Hepatocyte (in vitro differentiated cells): ENCODE measurements around the gene GALNT3. TPM values are rescaled to one million over a fixed set of nuclear protein-coding genes. Genes with fewer than 3 reads are reported as not detected.

Experiments
- DNase-seq: peaks from one replicate; pipeline ENCODE4 v3.0.0-alpha.2; 2016; ENCODE audit warnings: low spot score
- H2AFZ ChIP-seq: fragments of 200-600 bp; sonication (generic); 2 replicates; pipeline ENCODE4 v1.6.0; 2016; ENCODE audit warnings: antibody characterized with exemption, mild to moderate bottlenecking
- H3K27ac ChIP-seq: fragments of 200-600 bp; sonication (generic); 2 replicates; pipeline ENCODE4 v1.5.1; 2016; ENCODE audit warnings: mild to moderate bottlenecking
- H3K27me3 ChIP-seq: fragments of 200-600 bp; sonication (generic); 2 replicates; pipeline ENCODE4 v1.6.1; 2016
- H3K36me3 ChIP-seq: fragments of 200-600 bp; sonication (generic); replicated peaks from 2 replicates; pipeline ENCODE4 v1.5.1; 2016; ENCODE audit warnings: low read depth; ENCODE audit not compliant: insufficient read depth
- H3K4me1 ChIP-seq: fragments of 200-600 bp; sonication (generic); 2 replicates; pipeline ENCODE4 v1.5.1; 2016; ENCODE audit warnings: mild to moderate bottlenecking, moderate library complexity; ENCODE audit not compliant: insufficient read depth
- H3K4me2 ChIP-seq: fragments of 200-600 bp; sonication (generic); 2 replicates; pipeline ENCODE4 v1.6.0; 2016
- H3K4me3 ChIP-seq: fragments of 200-600 bp; sonication (generic); 2 replicates; pipeline ENCODE4 v1.5.1; 2016; ENCODE audit warnings: mild to moderate bottlenecking
- H3K79me2 ChIP-seq: fragments of 200-600 bp; sonication (generic); 2 replicates; pipeline ENCODE4 v1.6.0; 2017; ENCODE audit warnings: mild to moderate bottlenecking
- H3K9me2 ChIP-seq: fragments of 200-600 bp; sonication (generic); replicated peaks from 2 replicates; pipeline ENCODE4 v1.6.0; 2017; ENCODE audit warnings: mild to moderate bottlenecking; ENCODE audit not compliant: insufficient read depth
- H3K9me3 ChIP-seq: fragments of 200-600 bp; sonication (generic); 2 replicates; pipeline ENCODE4 v1.5.1; 2016; ENCODE audit warnings: low read depth, mild to moderate bottlenecking
- H4K20me1 ChIP-seq: fragments of 200-600 bp; sonication (generic); 2 replicates; pipeline ENCODE4 v1.6.0; 2016; ENCODE audit warnings: mild to moderate bottlenecking; ENCODE audit not compliant: insufficient read depth, poor library complexity, severe bottlenecking
- EZH2 ChIP-seq: fragments of 200-600 bp; sonication (generic); IDR thresholded peaks from 2 replicates; pipeline ENCODE4 v1.6.1; 2016; ENCODE audit warnings: antibody characterized with exemption, mild to moderate bottlenecking, borderline replicate concordance
- EZH2phosphoT487 ChIP-seq: fragments of 200-600 bp; sonication (generic); IDR thresholded peaks from one replicate; pipeline ENCODE4 v1.6.1; 2018; ENCODE audit warnings: antibody characterized with exemption, mild to moderate bottlenecking, low read depth, moderate library complexity; ENCODE audit not compliant: unreplicated experiment, severe bottlenecking
- WGBS: methylation state at CpG from one replicate; pipeline ENCODE4 v1.1.6; 2016; ENCODE audit warnings: low lambda C conversion rate; ENCODE audit errors: missing lambda C conversion rate; 5-methylcytosine and 5-hydroxymethylcytosine counted together
- polyA plus RNA-seq: library from polyadenylated mRNA; unstranded; fragments of >200 nt; fragmentation: Nextera tagmentation; extraction: Ambion mirVana; gene quantifications from 2 replicates; pipeline ENCODE4 v1.2.1, GENCODE V29; 2016
- total RNA-seq: library from RNA; depleted of rRNA; stranded (reverse); fragments of >200 nt; gene quantifications from 2 replicates; pipeline ENCODE4 v1.2.3, GENCODE V29; 2014
- TF ChIP-seq, protein P1 (sequence below): fragments of 200-600 bp; sonication (generic); IDR thresholded peaks from 2 replicates; pipeline ENCODE4 v1.5.1; 2016; ENCODE audit warnings: antibody characterized with exemption, mild to moderate bottlenecking; ENCODE audit not compliant: poor library complexity

GALNT3 gene
- total and polyA plus RNA-seq, 2 experiments from 2014 or later: 21.5 to 48.1 TPM

- Histone ChIP-seq H3K4me3 (no peak overlapping the region), H4K20me1 (no peaks in the 10 kb centered on the region), H3K27me3 (no peaks in the 10 kb centered on the region), H3K9me3 (no peaks in the 10 kb centered on the region), H3K9me2 (no peaks in the 10 kb centered on the region), H3K79me2 (no peaks in the 10 kb centered on the region), H3K27ac (no peak overlapping the region), H3K36me3 (no peaks in the 10 kb centered on the region), H2AFZ (no peak overlapping the region), H3K4me2 (no peak overlapping the region), H3K4me1 (peaks cover 4% of the 10 kb centered on the region)
- TF ChIP-seq EZH2 (no peak), EZH2phosphoT487 (no peak)
- TF ChIP-seq, protein P1, sequence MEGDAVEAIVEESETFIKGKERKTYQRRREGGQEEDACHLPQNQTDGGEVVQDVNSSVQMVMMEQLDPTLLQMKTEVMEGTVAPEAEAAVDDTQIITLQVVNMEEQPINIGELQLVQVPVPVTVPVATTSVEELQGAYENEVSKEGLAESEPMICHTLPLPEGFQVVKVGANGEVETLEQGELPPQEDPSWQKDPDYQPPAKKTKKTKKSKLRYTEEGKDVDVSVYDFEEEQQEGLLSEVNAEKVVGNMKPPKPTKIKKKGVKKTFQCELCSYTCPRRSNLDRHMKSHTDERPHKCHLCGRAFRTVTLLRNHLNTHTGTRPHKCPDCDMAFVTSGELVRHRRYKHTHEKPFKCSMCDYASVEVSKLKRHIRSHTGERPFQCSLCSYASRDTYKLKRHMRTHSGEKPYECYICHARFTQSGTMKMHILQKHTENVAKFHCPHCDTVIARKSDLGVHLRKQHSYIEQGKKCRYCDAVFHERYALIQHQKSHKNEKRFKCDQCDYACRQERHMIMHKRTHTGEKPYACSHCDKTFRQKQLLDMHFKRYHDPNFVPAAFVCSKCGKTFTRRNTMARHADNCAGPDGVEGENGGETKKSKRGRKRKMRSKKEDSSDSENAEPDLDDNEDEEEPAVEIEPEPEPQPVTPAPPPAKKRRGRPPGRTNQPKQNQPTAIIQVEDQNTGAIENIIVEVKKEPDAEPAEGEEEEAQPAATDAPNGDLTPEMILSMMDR: no peak
- WGBS: 84% methylated on average over 1 of the region's 1 CpG
- DNase-seq: no peak
Observed at GRCh38 chr2:165827921-165828276, 33.9 kb upstream of the GALNT3 start.

GRCh38 chr2:165827016-165827920, 33.2 kb upstream of the GALNT3 start:
- Histone ChIP-seq H3K9me3 (no peaks in the 10 kb centered on the region), H2AFZ (no peak overlapping the region), H3K27ac (no peak overlapping the region), H3K79me2 (no peaks in the 10 kb centered on the region), H3K4me1 (peaks cover 4% of the 10 kb centered on the region), H3K27me3 (no peaks in the 10 kb centered on the region), H4K20me1 (no peaks in the 10 kb centered on the region), H3K9me2 (no peaks in the 10 kb centered on the region), H3K4me2 (no peak overlapping the region), H3K4me3 (no peak overlapping the region), H3K36me3 (no peaks in the 10 kb centered on the region)
- no peak for DNase-seq
- TF ChIP-seq, protein P1: no peak
- 61% methylated on average over 3 of the region's 3 CpGs for WGBS

DNA sequence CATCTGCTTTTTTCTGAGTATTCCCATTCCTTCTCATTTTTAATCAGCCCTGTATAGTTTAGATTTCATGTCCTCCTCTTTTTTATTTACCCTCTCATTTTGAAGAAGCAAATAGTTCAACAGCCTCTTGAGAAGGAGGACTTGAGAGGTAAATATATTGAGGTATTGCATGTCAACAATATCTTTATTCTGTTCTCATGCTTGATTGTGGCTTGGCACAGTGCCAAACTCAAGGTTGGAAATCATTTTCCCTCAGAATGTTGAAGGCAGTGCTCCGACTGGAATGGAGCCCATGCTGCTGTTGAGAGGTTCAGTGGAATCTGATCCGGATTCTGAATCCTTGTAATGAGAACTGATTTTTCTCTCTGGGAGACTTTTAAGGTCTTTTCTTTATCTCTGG, 31.0 kb upstream of the GALNT3 start:
- no peaks in the 10 kb centered on the region for H3K9me3 ChIP-seq
- no peak for TF ChIP-seq EZH2
- H3K9me2 ChIP-seq: no peaks in the 10 kb centered on the region
- no peak overlapping the region for H2AFZ ChIP-seq
- no peaks in the 10 kb centered on the region for H4K20me1 ChIP-seq
- H3K27ac ChIP-seq: no peak overlapping the region
- H3K36me3 ChIP-seq: no peaks in the 10 kb centered on the region
- peak; percentile 8 for DNase-seq
- H3K79me2 ChIP-seq: no peaks in the 10 kb centered on the region
- H3K4me3 ChIP-seq: no peak overlapping the region
- peaks cover 7% of the 10 kb centered on the region for H3K4me1 ChIP-seq
- H3K4me2 ChIP-seq: no peak overlapping the region
- no peaks in the 10 kb centered on the region for H3K27me3 ChIP-seq
- WGBS: 43% methylated on average over 2 of the region's 2 CpGs

DNA sequence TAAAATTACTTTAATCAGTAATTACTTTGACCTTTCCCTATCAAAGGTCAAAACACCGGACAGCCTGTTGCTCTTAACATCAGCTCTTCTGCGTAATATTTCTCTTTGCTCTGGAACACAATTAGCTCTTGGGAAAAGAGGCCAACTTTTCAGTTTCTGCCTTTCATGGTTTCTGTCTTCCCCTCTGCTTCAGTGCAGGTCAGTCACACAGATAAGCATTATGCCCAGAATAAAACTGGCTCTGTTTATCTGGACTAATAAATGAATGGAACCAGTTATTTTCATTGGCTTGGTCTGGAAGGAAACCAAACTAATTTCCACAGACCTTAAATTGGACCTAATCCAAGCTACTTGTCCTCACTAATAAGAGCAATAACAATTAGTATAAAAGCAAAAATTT, 26.2 kb upstream of the GALNT3 start:
- DNase-seq: no peak
- H3K27ac ChIP-seq: no peak overlapping the region

More for the DNA sequence above, 26.2 kb upstream of the GALNT3 start:
- WGBS: 42% methylated on average over 2 of the region's 2 CpGs
- no peak for TF ChIP-seq EZH2phosphoT487
- TF ChIP-seq, protein P1: no peak
- no peak for TF ChIP-seq EZH2
- Histone ChIP-seq H4K20me1 (no peaks in the 10 kb centered on the region), H2AFZ (no peak overlapping the region), H3K4me2 (no peak overlapping the region), H3K4me1 (peaks cover 5% of the 10 kb centered on the region), H3K9me3 (no peaks in the 10 kb centered on the region), H3K9me2 (no peaks in the 10 kb centered on the region), H3K4me3 (no peak overlapping the region), H3K27me3 (no peaks in the 10 kb centered on the region), H3K36me3 (no peaks in the 10 kb centered on the region), H3K79me2 (no peaks in the 10 kb centered on the region)
